ENCODE measurements around the gene PIP5KL1.
A peak's percentile ranks its signal among the peaks of the same experiment; 100 is the strongest.

Gene PIP5KL1, protein sequence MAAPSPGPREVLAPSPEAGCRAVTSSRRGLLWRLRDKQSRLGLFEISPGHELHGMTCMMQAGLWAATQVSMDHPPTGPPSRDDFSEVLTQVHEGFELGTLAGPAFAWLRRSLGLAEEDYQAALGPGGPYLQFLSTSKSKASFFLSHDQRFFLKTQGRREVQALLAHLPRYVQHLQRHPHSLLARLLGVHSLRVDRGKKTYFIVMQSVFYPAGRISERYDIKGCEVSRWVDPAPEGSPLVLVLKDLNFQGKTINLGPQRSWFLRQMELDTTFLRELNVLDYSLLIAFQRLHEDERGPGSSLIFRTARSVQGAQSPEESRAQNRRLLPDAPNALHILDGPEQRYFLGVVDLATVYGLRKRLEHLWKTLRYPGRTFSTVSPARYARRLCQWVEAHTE

DNA sequence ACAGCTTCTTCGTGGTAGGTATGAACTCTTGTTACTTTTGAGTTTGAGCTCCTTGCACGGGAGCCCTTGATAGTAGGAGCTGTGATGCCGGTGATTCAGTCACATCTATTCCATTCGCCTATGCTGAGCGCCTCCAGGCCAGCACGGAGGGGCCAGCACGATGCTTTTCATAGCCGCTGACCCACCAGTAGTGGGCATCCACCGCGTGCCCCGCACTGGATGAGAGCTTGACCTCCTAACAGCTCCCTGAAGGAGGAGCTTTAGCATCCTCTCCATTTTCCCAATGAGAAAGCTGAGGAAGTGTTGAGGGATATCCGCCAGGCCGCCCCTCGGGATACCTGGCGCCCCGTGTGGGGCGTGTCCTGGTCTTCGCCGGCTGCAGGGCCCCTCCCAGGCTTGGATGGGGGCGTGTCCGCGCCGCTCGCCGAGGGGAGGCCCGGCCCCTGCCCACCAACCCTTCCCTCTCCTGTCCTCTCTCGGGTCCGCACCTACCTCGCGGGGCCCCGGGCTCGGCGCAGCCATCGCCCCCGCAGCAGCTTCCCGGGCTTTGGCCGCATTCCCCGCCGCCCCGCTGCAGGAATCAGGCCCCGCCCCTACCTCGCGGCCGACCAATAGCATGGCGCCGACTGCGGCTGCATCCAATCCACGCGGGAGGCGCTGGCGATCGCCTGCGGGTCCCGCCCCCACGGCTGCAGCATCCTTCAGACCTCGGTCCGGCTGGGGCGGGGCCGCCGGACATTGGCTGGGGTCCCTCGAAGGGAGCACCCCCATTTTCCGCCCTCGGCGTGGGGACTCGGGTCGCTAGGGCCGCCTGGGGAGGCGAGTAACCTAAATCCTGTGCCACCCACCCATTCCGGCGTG is at the start of gene PIP5KL1:
PIP5KL1 (minus strand) TSS at position 547 of the 861 bp plus-strand sequence; CDS start at position 522, 25 bp downstream.
- no peak within 1 kb of the TSS for H3K27ac ChIP-seq (ENCODE audit: low read depth, low read length)
- peaks cover 23 to 54% of the 10 kb centered on the region in 2 donors for H3K27me3 ChIP-seq (ENCODE audit: control insufficient read depth in 1 of 2, insufficient read depth in 2 of 2, low read length in 2 of 2)
- H3K9me3 ChIP-seq (ENCODE audit: low read length), result no peaks in the 10 kb centered on the region
- H3K9ac ChIP-seq (ENCODE audit: low read length), result no peak within 1 kb of the TSS
- H3K4me1 ChIP-seq (ENCODE audit: insufficient read depth, low read length), result peaks cover 16% of the 10 kb centered on the region
- no peaks in the 10 kb centered on the region for H3K36me3 ChIP-seq (ENCODE audit: insufficient read depth, low read length)
- peak within 1 kb of the TSS; percentile 21 to 43 for H3K4me3 ChIP-seq (ENCODE audit: low read depth in 1 of 2, low read length in 2 of 2)

DNA sequence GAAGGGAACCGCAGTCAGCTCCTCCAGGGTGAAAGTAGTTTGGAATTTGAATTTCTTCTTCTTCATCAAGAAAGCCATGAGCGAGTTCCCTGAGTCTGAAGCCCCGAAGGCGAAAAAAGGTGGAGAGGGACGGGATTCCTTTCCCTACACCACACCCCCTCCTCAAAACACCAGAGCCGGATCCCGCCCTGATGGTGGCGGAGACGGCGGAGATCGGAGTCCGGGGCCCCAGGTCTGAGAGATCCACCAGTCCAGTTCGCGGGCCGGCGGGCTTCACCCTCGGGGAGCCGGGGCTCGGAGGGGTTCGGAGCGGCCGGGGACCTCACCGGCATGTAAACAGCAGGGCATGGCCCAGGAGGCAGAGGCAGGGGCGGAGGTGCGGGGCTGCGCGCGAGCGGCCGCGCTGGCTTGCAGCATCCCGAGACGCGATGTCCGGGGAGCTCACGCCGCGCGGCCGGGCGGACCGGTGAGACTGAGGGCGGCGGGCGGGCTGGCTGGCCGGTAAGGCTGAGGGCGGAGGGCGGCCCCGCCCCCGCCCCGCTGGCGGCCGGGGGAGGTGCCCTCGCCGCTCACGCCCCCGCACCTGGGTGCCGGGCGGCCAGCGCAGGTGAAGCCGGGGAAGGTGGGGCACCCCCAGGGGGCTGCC is 49.6 kb upstream of the PIP5KL1 start:
- H3K4me1 ChIP-seq (ENCODE audit: insufficient read depth, low read length), result peaks cover 38% of the 10 kb centered on the region
- H3K9ac ChIP-seq (ENCODE audit: low read length), result peak overlapping the region; percentile 55
- peak overlapping the region; percentile 75 to 95 for H3K4me3 ChIP-seq (ENCODE audit: low read depth in 1 of 2, low read length in 2 of 2)
- no peaks in the 10 kb centered on the region for H3K27me3 ChIP-seq (ENCODE audit: control insufficient read depth in 1 of 2, insufficient read depth in 2 of 2, low read length in 2 of 2)
- H3K27ac ChIP-seq (ENCODE audit: low read depth, low read length), result peak overlapping the region; percentile 90
- no peaks in the 10 kb centered on the region for H3K36me3 ChIP-seq (ENCODE audit: insufficient read depth, low read length)
- no peaks in the 10 kb centered on the region for H3K9me3 ChIP-seq (ENCODE audit: low read length)

DNA sequence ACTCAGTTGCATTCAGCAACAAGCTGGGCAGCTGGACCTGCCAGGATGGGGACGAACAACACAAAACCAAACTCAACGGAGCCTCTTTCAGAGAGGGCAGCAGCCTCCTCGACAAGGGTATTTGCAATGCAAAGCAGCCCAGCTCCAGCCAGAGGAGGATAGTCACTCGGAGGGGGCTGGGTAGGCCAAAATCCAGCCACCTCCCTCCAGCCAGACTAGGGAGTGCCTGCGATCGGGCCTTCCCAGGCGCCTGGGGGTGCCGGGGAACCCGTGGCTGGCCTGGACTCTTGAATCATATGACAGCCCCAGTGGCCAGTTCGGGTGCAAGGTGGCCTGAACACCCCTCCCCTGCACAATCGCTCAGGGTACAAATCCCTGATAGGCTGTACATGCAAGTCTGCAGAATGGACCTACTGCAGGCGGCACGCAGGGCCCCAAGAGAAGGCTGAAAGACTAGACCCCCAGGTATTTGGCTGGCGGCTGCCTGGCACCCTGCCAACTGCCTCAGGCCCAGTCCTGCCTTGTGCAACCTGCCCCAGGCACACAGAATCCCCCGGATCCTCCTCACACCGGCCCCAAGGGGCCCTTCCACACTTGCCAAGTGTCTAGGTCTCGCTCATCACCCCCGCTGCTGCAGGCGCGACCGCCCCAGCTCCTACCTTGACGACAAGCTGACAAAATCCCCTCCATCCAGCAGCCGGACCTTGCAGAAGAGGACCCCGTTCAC is 48.9 kb upstream of the PIP5KL1 start:
- Histone ChIP-seq H3K27me3 (ENCODE audit: control insufficient read depth in 1 of 2, insufficient read depth in 2 of 2, low read length in 2 of 2) (no peaks in the 10 kb centered on the region), H3K4me3 (ENCODE audit: low read depth in 1 of 2, low read length in 2 of 2) (peak overlapping the region; percentile 75 to 95), H3K4me1 (ENCODE audit: insufficient read depth, low read length) (peaks cover 45% of the 10 kb centered on the region), H3K36me3 (ENCODE audit: insufficient read depth, low read length) (no peaks in the 10 kb centered on the region), H3K27ac (ENCODE audit: low read depth, low read length) (peak overlapping the region; percentile 90), H3K9me3 (ENCODE audit: low read length) (no peaks in the 10 kb centered on the region), H3K9ac (ENCODE audit: low read length) (peak overlapping the region; percentile 55)

DNA sequence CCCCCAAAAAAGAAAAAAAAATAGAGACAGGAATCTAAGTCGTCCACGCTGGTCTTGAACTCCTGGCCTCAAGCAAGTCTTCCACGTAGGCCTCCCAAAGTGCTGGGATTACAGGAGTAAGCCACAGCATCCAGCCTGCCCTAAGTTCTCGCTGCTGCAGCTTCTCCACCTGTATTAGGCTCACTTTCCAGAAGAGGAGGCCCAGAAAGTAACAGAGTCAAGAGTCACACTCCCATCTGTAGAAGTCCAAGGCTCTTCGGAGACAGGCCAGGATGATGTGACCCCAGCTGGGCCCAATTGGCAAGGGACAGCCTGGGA is 48.4 kb upstream of the PIP5KL1 start:
- Histone ChIP-seq H3K27me3 (ENCODE audit: control insufficient read depth in 1 of 2, insufficient read depth in 2 of 2, low read length in 2 of 2) (no peaks in the 10 kb centered on the region), H3K9ac (ENCODE audit: low read length) (peak overlapping the region; percentile 55), H3K36me3 (ENCODE audit: insufficient read depth, low read length) (no peaks in the 10 kb centered on the region), H3K9me3 (ENCODE audit: low read length) (no peaks in the 10 kb centered on the region), H3K4me1 (ENCODE audit: insufficient read depth, low read length) (peaks cover 50% of the 10 kb centered on the region), H3K27ac (ENCODE audit: low read depth, low read length) (peak overlapping the region; percentile 90), H3K4me3 (ENCODE audit: low read depth in 1 of 2, low read length in 2 of 2) (peak overlapping the region; percentile 75 to 95)

DNA sequence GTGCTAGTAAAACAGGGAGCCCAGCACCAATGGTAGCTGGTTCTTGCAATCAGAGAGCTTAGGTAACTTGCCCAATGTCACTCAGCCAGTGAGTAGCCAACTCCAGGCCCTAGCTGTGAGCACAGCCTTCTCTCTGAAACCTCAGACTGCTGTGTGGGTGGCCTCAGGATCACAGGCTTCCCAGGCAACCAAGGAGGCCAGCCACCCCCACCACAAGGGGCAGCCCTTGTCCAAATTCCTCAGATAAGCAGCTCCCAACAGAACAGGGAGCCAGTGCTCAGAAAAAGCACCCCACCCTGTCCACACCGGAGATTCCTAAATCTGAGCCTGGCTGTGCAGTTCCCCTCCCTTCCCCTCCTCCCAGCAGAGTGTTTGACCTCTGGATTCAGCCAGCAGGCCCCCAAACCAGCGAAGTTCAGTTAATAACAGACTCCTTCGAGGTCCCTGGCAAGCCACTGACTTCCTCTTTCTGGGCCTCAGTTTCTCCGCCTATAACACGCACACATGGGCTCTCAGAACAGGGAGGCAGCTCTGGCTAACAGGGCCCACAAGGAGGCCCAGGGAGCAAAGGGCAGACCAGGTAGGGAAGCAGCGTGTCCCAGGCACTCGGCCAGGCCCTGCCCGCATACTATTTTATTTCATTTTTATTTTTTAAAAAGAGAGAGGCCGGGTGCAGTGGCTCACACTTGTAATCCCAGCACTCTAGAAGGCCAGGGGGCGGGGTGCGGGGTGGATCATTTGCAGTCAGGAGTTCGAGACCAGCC is 47.5 kb upstream of the PIP5KL1 start:
- Histone ChIP-seq H3K27ac (ENCODE audit: low read depth, low read length) (peak overlapping the region; percentile 90), H3K27me3 (ENCODE audit: control insufficient read depth in 1 of 2, insufficient read depth in 2 of 2, low read length in 2 of 2) (no peaks in the 10 kb centered on the region), H3K4me3 (ENCODE audit: low read depth in 1 of 2, low read length in 2 of 2) (peak overlapping the region; percentile 47 to 95), H3K9me3 (ENCODE audit: low read length) (no peaks in the 10 kb centered on the region), H3K9ac (ENCODE audit: low read length) (peak overlapping the region; percentile 85), H3K4me1 (ENCODE audit: insufficient read depth, low read length) (peaks cover 59% of the 10 kb centered on the region), H3K36me3 (ENCODE audit: insufficient read depth, low read length) (no peaks in the 10 kb centered on the region)

DNA sequence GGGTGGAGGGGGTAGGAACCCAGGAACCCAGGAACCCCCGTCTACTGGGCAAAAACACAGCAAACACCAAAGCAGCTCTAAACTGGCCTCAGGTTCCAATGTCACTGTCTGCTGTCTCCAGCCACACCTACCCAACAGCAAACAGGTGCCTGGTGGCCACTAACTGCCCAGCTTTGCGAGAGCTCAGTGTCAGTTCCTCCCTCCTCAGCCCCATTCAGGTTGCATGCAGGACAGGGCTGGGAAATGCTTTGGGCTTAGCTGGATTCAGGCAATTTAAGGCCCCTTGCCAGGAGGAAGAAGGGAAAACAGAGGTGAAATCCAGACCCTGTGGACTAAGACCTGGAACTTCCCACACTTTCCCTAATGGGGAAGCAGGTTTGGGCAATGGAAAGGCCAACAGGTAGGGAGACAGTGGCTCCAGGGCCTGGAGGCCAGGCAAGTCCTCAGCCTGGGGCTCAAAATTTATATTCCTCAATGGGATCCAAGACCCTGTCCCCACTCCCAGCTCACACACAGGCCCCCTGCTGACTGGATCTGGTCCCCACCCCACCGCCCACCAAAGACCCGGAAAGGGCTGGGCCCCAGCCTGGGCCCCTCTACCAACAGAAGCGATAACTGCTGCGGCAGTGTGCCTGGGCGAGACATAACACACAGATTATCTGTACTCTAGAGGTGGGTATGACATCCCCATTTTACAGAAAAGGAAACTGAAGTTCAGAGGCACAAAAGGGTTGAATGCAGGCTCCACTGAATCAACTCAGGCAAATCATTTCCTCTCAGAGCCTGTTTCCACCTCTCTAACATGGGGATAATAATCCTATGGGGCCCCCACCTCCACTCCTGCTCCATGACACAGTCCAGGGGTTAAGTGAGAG is 46.7 kb upstream of the PIP5KL1 start:
- no peaks in the 10 kb centered on the region for H3K36me3 ChIP-seq (ENCODE audit: insufficient read depth, low read length)
- H3K27me3 ChIP-seq (ENCODE audit: control insufficient read depth in 1 of 2, insufficient read depth in 2 of 2, low read length in 2 of 2), result no peaks in the 10 kb centered on the region
- H3K9ac ChIP-seq (ENCODE audit: low read length), result peak overlapping the region; percentile 85
- peak overlapping the region; percentile 90 for H3K27ac ChIP-seq (ENCODE audit: low read depth, low read length)
- H3K4me1 ChIP-seq (ENCODE audit: insufficient read depth, low read length), result peaks cover 68% of the 10 kb centered on the region
- no peaks in the 10 kb centered on the region for H3K9me3 ChIP-seq (ENCODE audit: low read length)
- peak overlapping the region; percentile 47 to 95 for H3K4me3 ChIP-seq (ENCODE audit: low read depth in 1 of 2, low read length in 2 of 2)

DNA sequence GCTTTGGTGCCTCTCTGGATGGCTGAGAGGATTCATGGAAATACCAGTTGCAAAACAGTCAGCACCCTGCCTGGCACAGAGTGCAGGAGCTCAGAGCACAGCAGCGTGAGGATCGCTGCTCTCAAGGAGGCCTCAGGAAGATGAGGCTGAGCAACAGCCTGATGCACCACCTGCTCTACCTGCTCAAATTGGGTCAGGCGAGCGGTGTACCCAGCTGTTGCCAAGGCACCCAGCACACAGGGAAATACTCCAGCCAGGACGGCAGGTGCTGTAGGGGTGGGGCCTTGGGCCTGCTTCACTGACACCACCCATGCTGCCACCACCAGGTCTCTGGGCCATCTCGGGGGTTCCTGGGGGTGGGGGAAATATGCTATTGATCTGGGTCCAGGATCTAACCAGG is 45.9 kb upstream of the PIP5KL1 start:
- H3K9ac ChIP-seq (ENCODE audit: low read length), result no peak overlapping the region
- peaks cover 72% of the 10 kb centered on the region for H3K4me1 ChIP-seq (ENCODE audit: insufficient read depth, low read length)
- H3K27ac ChIP-seq (ENCODE audit: low read depth, low read length), result peak overlapping the region; percentile 90
- H3K36me3 ChIP-seq (ENCODE audit: insufficient read depth, low read length), result no peaks in the 10 kb centered on the region
- no peaks in the 10 kb centered on the region for H3K9me3 ChIP-seq (ENCODE audit: low read length)
- H3K27me3 ChIP-seq (ENCODE audit: control insufficient read depth in 1 of 2, insufficient read depth in 2 of 2, low read length in 2 of 2), result no peaks in the 10 kb centered on the region
- no peak overlapping the region for H3K4me3 ChIP-seq (ENCODE audit: low read depth in 1 of 2, low read length in 2 of 2)

DNA sequence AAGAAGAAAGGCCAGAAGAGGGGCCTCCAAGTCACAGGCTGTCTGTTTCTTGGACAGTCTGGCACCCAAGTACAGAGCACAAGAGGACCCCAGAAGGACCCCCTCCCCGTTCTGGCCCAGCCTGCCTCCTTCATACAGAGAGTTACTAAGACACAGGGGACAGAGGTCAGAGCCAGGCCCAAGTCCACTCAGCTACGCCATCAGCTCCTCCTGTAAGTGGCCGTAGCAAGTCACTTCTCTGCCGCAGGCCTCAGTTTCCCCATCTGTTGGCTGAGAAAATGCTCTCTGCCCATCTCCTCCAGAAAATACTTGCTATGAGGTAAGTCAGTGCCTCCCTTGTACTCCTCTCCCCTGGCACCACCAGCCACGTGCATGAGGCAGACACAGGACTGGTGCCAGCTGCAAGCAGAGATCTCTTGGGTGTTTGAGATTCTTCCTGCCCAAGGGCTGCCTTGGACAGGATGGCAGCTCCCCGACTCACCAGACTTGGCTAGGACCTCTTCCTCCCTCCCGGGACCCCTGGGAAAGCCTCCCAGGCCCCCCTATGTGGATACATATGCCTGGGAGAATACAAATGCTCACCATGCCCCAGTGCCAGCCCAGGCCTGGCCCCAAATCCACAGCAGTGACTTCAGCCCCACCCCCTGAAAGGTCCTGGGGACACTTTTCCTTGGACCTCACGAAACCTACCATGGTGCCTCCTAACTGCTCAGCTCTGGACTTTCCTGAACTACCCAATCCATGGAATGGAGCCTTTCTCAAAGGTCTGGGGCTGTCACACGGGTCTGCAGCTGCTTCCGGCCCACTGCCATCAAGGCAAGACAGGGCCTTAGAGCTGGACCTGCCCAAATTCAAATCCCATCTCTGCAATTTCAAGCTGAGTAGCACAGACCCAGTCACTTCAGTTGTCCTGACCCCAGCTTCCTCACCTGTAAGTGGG is 45.1 kb upstream of the PIP5KL1 start:
- Histone ChIP-seq H3K4me3 (ENCODE audit: low read depth in 1 of 2, low read length in 2 of 2) (peak overlapping the region; percentile 14 to 45), H3K27ac (ENCODE audit: low read depth, low read length) (peak overlapping the region; percentile 90), H3K4me1 (ENCODE audit: insufficient read depth, low read length) (peaks cover 76% of the 10 kb centered on the region), H3K36me3 (ENCODE audit: insufficient read depth, low read length) (no peaks in the 10 kb centered on the region), H3K9ac (ENCODE audit: low read length) (peak overlapping the region; percentile 54), H3K9me3 (ENCODE audit: low read length) (no peaks in the 10 kb centered on the region), H3K27me3 (ENCODE audit: control insufficient read depth in 1 of 2, insufficient read depth in 2 of 2, low read length in 2 of 2) (no peaks in the 10 kb centered on the region)

DNA sequence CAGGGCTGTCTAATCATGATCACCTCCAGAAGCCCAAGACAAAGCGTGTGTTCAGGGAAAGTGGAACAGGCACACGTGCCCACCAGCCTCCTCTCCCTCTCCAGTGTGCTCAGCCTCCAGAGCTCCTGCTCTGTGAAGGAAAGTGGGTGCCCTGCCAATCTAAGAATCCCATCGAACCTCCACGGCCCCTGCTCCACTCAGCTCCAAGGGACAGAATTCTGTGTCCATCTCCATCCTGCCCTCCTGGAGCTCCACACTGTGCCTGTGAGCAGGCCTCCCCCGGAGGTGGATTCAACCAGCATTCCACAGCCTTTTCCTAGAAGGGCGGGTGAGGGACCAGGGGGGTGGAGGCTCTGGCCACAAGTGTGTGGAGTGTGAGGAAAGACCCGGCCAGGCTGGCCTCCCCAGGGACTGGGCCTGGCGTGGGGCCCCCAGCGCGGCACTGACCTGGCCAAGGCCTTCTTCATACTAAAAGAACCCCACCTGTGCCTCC is 44.2 kb upstream of the PIP5KL1 start:
- H3K4me1 ChIP-seq (ENCODE audit: insufficient read depth, low read length), result peaks cover 84% of the 10 kb centered on the region
- peak overlapping the region; percentile 54 for H3K9ac ChIP-seq (ENCODE audit: low read length)
- H3K9me3 ChIP-seq (ENCODE audit: low read length), result no peaks in the 10 kb centered on the region
- no peaks in the 10 kb centered on the region for H3K36me3 ChIP-seq (ENCODE audit: insufficient read depth, low read length)
- H3K27me3 ChIP-seq (ENCODE audit: control insufficient read depth in 1 of 2, insufficient read depth in 2 of 2, low read length in 2 of 2), result no peaks in the 10 kb centered on the region
- peak overlapping the region; percentile 90 for H3K27ac ChIP-seq (ENCODE audit: low read depth, low read length)
- H3K4me3 ChIP-seq (ENCODE audit: low read depth in 1 of 2, low read length in 2 of 2), result peak overlapping the region; percentile 30 to 45

All from muscle layer of colon (tissue), 2 donors.